GM12878 (cell line): ENCODE measurements around the gene DGKE. TPM values are rescaled to one million over a fixed set of nuclear protein-coding genes. Genes with fewer than 3 reads are reported as not detected.
A peak's percentile ranks its signal among the peaks of the same experiment; 100 is the strongest.

Source experiments
- ATAC-seq: fragments of 200-7000 bp; cut with Tn5 transposase; 3 replicates; pipeline ENCODE4 v1.9.1; 2020; ENCODE audit warnings: mild to moderate bottlenecking, moderate library complexity
- BruUV-seq: library from RNA; stranded (reverse); fragments of 400-500 nt; replicated peaks from 2 replicates; lab custom pipeline; 2021; lab: Mats Ljungman, UMichigan
- CTCF ChIA-PET: fragments of 300-600 bp; sonication (Branson Sonifier 250); formaldehyde crosslinking; extraction: SDS; loops from one replicate; lab custom pipeline; 2021; ENCODE audit warnings: inconsistent platforms; lab: Yijun Ruan, JAX
- POLR2A ChIA-PET: fragments of 350-600 bp; formaldehyde crosslinking; extraction: SDS; loops from one replicate; lab custom pipeline; 2021; ENCODE audit warnings: inconsistent platforms; lab: Charles Lee
- RAD21 ChIA-PET: fragments of 300-600 bp; sonication (Branson Sonifier 250); formaldehyde crosslinking; loops from one replicate; lab custom pipeline; 2023; ENCODE audit warnings: antibody characterized with exemption; ENCODE audit not compliant: unreplicated experiment; lab: Charles Lee
- SMC1A ChIA-PET: fragments of 300-600 bp; sonication (Branson Sonifier 250); formaldehyde crosslinking; loops from one replicate; lab custom pipeline; 2023; ENCODE audit not compliant: unreplicated experiment, uncharacterized antibody; lab: Charles Lee
- DNase-seq: peaks from one replicate; pipeline ENCODE4 v3.0.0-alpha.2; 2011; ENCODE audit warnings: low read depth, low spot score
- FAIRE-seq: peaks from 3 replicates; lab custom pipeline; 2011; peaks lifted over from hg19 to GRCh38; lab: Jason Lieb, UNC
- H2AFZ ChIP-seq: 2 replicates; pipeline ENCODE4 v1.6.0; 2011; ENCODE audit warnings: low read depth, low read length, control low read depth; ENCODE audit not compliant: control insufficient read depth
- H3K27ac ChIP-seq: 2 replicates; pipeline ENCODE4 v1.5.1; 2011; ENCODE audit warnings: control low read depth; ENCODE audit not compliant: control insufficient read depth, insufficient read depth
- H3K27me3 ChIP-seq, 2 experiments: replicated peaks in 1 of 2; 2 replicates each; pipeline versions ENCODE4 v1.6.0 to v1.6.1; 2011; ENCODE audit warnings: low read length in 1 of 2; ENCODE audit not compliant: control insufficient read depth in 2 of 2, insufficient read depth in 2 of 2
- H3K36me3 ChIP-seq, 2 experiments: 2 replicates each; pipeline ENCODE4 v1.5.1; 2011; ENCODE audit warnings: low read length in 1 of 2; ENCODE audit not compliant: control insufficient read depth in 2 of 2, insufficient read depth in 2 of 2
- H3K4me1 ChIP-seq: 2 replicates; pipeline ENCODE4 v1.6.1; 2011; ENCODE audit warnings: mild to moderate bottlenecking, low read length, moderate library complexity, mixed read lengths; ENCODE audit not compliant: control insufficient read depth, insufficient read depth
- H3K4me2 ChIP-seq: 2 replicates; pipeline ENCODE4 v1.6.0; 2011; ENCODE audit warnings: control low read depth; ENCODE audit not compliant: control insufficient read depth, insufficient read depth
- H3K4me3 ChIP-seq: fragments of 200-600 bp; sonication (generic); 2 replicates; pipeline ENCODE4 v1.5.1; 2016
- H3K79me2 ChIP-seq: 2 replicates; pipeline ENCODE4 v1.6.0; 2011; ENCODE audit warnings: low read length; ENCODE audit not compliant: control insufficient read depth, insufficient read depth
- H3K9ac ChIP-seq: 2 replicates; pipeline ENCODE4 v1.8.0; 2011; ENCODE audit warnings: low read length, control low read depth, mixed read lengths; ENCODE audit not compliant: control insufficient read depth, insufficient read depth
- H3K9me3 ChIP-seq: replicated peaks from 3 replicates; pipeline ENCODE4 v1.5.1; 2011; ENCODE audit warnings: mild to moderate bottlenecking, low read length; ENCODE audit not compliant: control insufficient read depth, insufficient read depth
- H4K20me1 ChIP-seq: 2 replicates; pipeline ENCODE4 v1.6.0; 2011; ENCODE audit not compliant: control insufficient read depth, insufficient read depth
- CEBPB ChIP-seq, 2 experiments: fragments of 150-350 bp in 1 of 2; IDR thresholded peaks; 2 replicates each; pipeline ENCODE4 v1.6.1; 2012 to 2014; ENCODE audit warnings: low read depth in 2 of 2, low read length in 2 of 2, borderline replicate concordance in 1 of 2, inconsistent platforms in 1 of 2
- CREM ChIP-seq: IDR thresholded peaks from 2 replicates; pipeline ENCODE4 v1.6.1; 2014; ENCODE audit warnings: antibody characterized with exemption, low read depth
- DPF2 ChIP-seq: fragments of 450-650 bp; IDR thresholded peaks from 2 replicates; pipeline ENCODE4 v1.6.1; 2017; ENCODE audit warnings: mild to moderate bottlenecking
- E2F4 ChIP-seq: IDR thresholded peaks from 2 replicates; pipeline ENCODE4 v1.6.1; 2012; ENCODE audit warnings: low read depth, low read length, improper control_type of control experiment
- NBN ChIP-seq: fragments of 450-650 bp; IDR thresholded peaks from 2 replicates; pipeline ENCODE4 v1.6.1; 2016
- RUNX3 ChIP-seq: IDR thresholded peaks from 2 replicates; pipeline ENCODE4 v1.6.1; 2012; ENCODE audit warnings: low read length, inconsistent platforms
- SPI1 ChIP-seq: IDR thresholded peaks from 2 replicates; pipeline ENCODE4 v1.6.1; 2011; ENCODE audit warnings: low read depth, mild to moderate bottlenecking, low read length, moderate library complexity, borderline replicate concordance; ENCODE audit not compliant: insufficient read depth
- ZBED1 ChIP-seq: IDR thresholded peaks from 2 replicates; pipeline ENCODE4 v1.6.1; 2016; ENCODE audit warnings: borderline replicate concordance
- WGBS: methylation state at CpG from one replicate; pipeline ENCODE4 v1.1.6; 2016; ENCODE audit warnings: low lambda C conversion rate; ENCODE audit not compliant: insufficient replicate concordance, insufficient coverage; ENCODE audit errors: missing lambda C conversion rate; 5-methylcytosine and 5-hydroxymethylcytosine counted together
- in situ Hi-C: fragments of 300-500 bp; cut with MboI; formaldehyde crosslinking; loops from 9 replicates; pipeline ENCODE4 v1.14.3; 2018; ENCODE audit warnings: mixed read lengths
- intact Hi-C: fragments of 100-400 bp; cut with micrococcal nuclease; formaldehyde crosslinking; loops from one replicate; pipeline ENCODE4 v1.14.2; 2022; ENCODE audit not compliant: unreplicated experiment
- polyA plus RNA-seq, 11 experiments: library from polyadenylated mRNA; depleted of rRNA in 4 of 11; unstranded in 6 of 11; stranded (reverse) in 5 of 11; fragments of >200 nt; fragmentation: Nextera tagmentation in 4 of 11; fragmentation: Illumina TruSeq in 1 of 11; extraction: Ambion mirVana in 4 of 11; extraction: Trizol in 1 of 11; gene quantifications; 1 replicate in 1 of 11; 2 replicates in 10 of 11; pipeline versions ENCODE4 v1.2.1 to v1.2.3, GENCODE V29; 2011 to 2016; ENCODE audit warnings: inconsistent platforms in 2 of 11, missing spikeins in 2 of 11, low read depth in 1 of 11
- total RNA-seq, 4 experiments: library from RNA; depleted of rRNA in 3 of 4; stranded (reverse); fragments of >200 nt in 3 of 4; fragmentation: Illumina TruSeq in 1 of 4; extraction: Trizol in 1 of 4; gene quantifications; 2 replicates each; pipeline versions ENCODE4 v1.2.1 to v1.2.3, GENCODE V29; 2013 to 2021

The DGKE gene
- total and polyA plus RNA-seq, 10 of the 15 experiments (the other 5 are each of a cell fraction or from before 2014, with no cell fraction given) = 2.8 to 18.0 (median 11.6) TPM

- FAIRE-seq = no peak
- ChIA-PET RAD21 (interaction anchor here (1.0 kb wide), 1 partner anchor 19 kb away, joined by 3 read pairs; no protein-coding TSS in a partner anchor), CTCF (interaction anchor here (1.8 kb wide), 1 partner anchor 13 kb away, joined by 5 read pairs; no protein-coding TSS in a partner anchor), POLR2A (no interaction called here), SMC1A (interaction anchor here (0.9 to 2.5 kb wide), 5 partner anchors 9 to 89 kb away, joined by 3 to 8 read pairs (median 3); no protein-coding TSS in a partner anchor)
- Histone ChIP-seq H3K79me2 (no peaks in the 10 kb centered on the region; the same call in 1 of the 2 replicates), H3K4me2 (no peak overlapping the region), H4K20me1 (no peaks in the 10 kb centered on the region), H2AFZ (no peak overlapping the region), H3K36me3 (peaks cover 3 to 13% of the 10 kb centered on the region in 2 experiments; a peak in 3 of 4 replicates), H3K9ac (no peak overlapping the region), H3K27me3 (no peaks in the 10 kb centered on the region), H3K27ac (no peak overlapping the region)
- ATAC-seq = peak; percentile 70
- DNase-seq = no peak
- intact Hi-C loops = no loop called here
- TF ChIP-seq DPF2 (no peak), CEBPB (IDR thresholded peaks at IDR 0.05; ENCODE audit: borderline replicate concordance in 1 of 2, low read depth in 2 of 2, low read length in 2 of 2) (no peak), RUNX3 (peak; percentile 19; the same call in 1 of the 2 replicates), CREM (no peak), NBN (no peak), ZBED1 (no peak), SPI1 (peak; percentile 80), E2F4 (no peak)
- TF ChIP-seq, all 136 proteins: peak for 2
- Histone ChIP-seq H3K4me1 (peaks cover 8% of the 10 kb centered on the region), H3K4me3 (no peak overlapping the region), H3K9me3 (no peaks in the 10 kb centered on the region)
- 45% methylated on average over 3 of the region's 3 CpGs for whole genome bisulfite sequencing
- no TSS peak for BruUV-seq
- in situ Hi-C loops = no loop called here
Observed at GRCh38 chr17:56851008-56851407, 17.1 kb downstream of the DGKE start.
